H1 (cell line): ENCODE data around the gene KLHL17. TPM values are rescaled to one million over a fixed set of nuclear protein-coding genes. Genes with fewer than 3 reads are reported as not detected.

Experiments used
- CTCF ChIA-PET: fragments of 300-600 bp; sonication (Branson Sonifier 250); formaldehyde crosslinking; loops from one replicate; lab custom pipeline; 2021; ENCODE audit not compliant: partially characterized antibody; lab: Charles Lee
- POLR2A ChIA-PET: fragments of 300-600 bp; sonication (Branson Sonifier 250); formaldehyde crosslinking; loops from one replicate; lab custom pipeline; 2021; ENCODE audit warnings: inconsistent platforms; ENCODE audit not compliant: partially characterized antibody; lab: Charles Lee
- DNase-seq, 2 experiments: peaks; one replicate each; pipeline versions ENCODE4 v3.0.0 to v3.0.0-alpha.2; 2010 to 2022; ENCODE audit warnings: low spot score in 2 of 2, low read depth in 1 of 2, mixed read lengths in 1 of 2
- FAIRE-seq: peaks from 2 replicates; lab custom pipeline; 2011; peaks lifted over from hg19 to GRCh38; lab: Jason Lieb, UNC
- H2AFZ ChIP-seq: 2 replicates; pipeline ENCODE4 v1.8.1; 2012; ENCODE audit warnings: low read length, inconsistent platforms
- H2AK5ac ChIP-seq: 2 replicates; pipeline ENCODE4 v1.6.1; 2013; ENCODE audit warnings: low read depth, low read length
- H2BK120ac ChIP-seq: replicated peaks from 2 replicates; pipeline ENCODE3; 2013; ENCODE audit warnings: low read depth, low read length, inconsistent platforms
- H2BK12ac ChIP-seq: 2 replicates; pipeline ENCODE4 v1.6.1; 2013; ENCODE audit warnings: low read depth, low read length
- H2BK15ac ChIP-seq: 2 replicates; pipeline ENCODE4 v1.6.1; 2013; ENCODE audit warnings: low read length
- H2BK20ac ChIP-seq: 2 replicates; pipeline ENCODE4 v1.6.1; 2013; ENCODE audit warnings: low read length
- H2BK5ac ChIP-seq: 2 replicates; pipeline ENCODE4 v1.6.1; 2013; ENCODE audit warnings: low read depth, low read length
- H3K14ac ChIP-seq: 2 replicates; pipeline ENCODE4 v1.6.1; 2013; ENCODE audit warnings: inconsistent platforms; ENCODE audit not compliant: insufficient read length
- H3K18ac ChIP-seq: 2 replicates; pipeline ENCODE4 v1.6.1; 2013; ENCODE audit warnings: low read length; ENCODE audit errors: extremely low read depth
- H3K23ac ChIP-seq: 2 replicates; pipeline ENCODE4 v1.6.1; 2013; ENCODE audit warnings: inconsistent platforms; ENCODE audit not compliant: insufficient read length
- H3K23me2 ChIP-seq: 2 replicates; pipeline ENCODE4 v1.6.1; 2013; ENCODE audit warnings: low read depth, low read length
- H3K27ac ChIP-seq: 2 replicates; pipeline ENCODE4 v1.6.1; 2011; ENCODE audit warnings: low read depth, low read length, inconsistent platforms
- H3K27me3 ChIP-seq, 4 experiments: replicated peaks in 1 of 4; 1 replicate in 1 of 4; 2 replicates in 3 of 4; pipeline versions ENCODE4 v1.6.1 to v1.8.1; 2011 to 2013; ENCODE audit warnings: low read length in 3 of 4, mild to moderate bottlenecking in 3 of 4, inconsistent platforms in 2 of 4, mixed read lengths in 2 of 4, moderate library complexity in 1 of 4; ENCODE audit not compliant: control insufficient read depth in 3 of 4, insufficient read depth in 3 of 4; ENCODE audit errors: extremely low read depth in 1 of 4
- H3K36me3 ChIP-seq, 4 experiments: 2 replicates each; pipeline versions ENCODE4 v1.6.1 to v1.8.1; 2011 to 2013; ENCODE audit warnings: mild to moderate bottlenecking in 4 of 4, low read length in 3 of 4, moderate library complexity in 2 of 4, control low read depth in 1 of 4, inconsistent platforms in 1 of 4; ENCODE audit not compliant: insufficient read depth in 4 of 4, control insufficient read depth in 2 of 4
- H3K4ac ChIP-seq: replicated peaks from 2 replicates; pipeline ENCODE3; 2013; ENCODE audit warnings: low read length, low read depth, mixed read lengths, inconsistent platforms; ENCODE audit not compliant: insufficient read length
- H3K4me1 ChIP-seq, 4 experiments: replicated peaks in 1 of 4; 1 replicate in 1 of 4; 2 replicates in 3 of 4; pipeline versions ENCODE4 v1.6.1 to v1.8.1; 2011 to 2013; ENCODE audit warnings: low read length in 3 of 4, inconsistent platforms in 2 of 4, mixed read lengths in 1 of 4; ENCODE audit not compliant: insufficient read depth in 4 of 4, control insufficient read depth in 3 of 4
- H3K4me2 ChIP-seq, 2 experiments: 2 replicates each; pipeline versions ENCODE4 v1.6.1 to v1.8.1; 2011 to 2013; ENCODE audit warnings: low read depth in 2 of 2, low read length in 2 of 2, control low read depth in 1 of 2, inconsistent platforms in 1 of 2, mild to moderate bottlenecking in 1 of 2; ENCODE audit not compliant: insufficient read depth in 1 of 2
- H3K4me3 ChIP-seq, 4 experiments: fragments of 200-600, 300-600 bp in 1 of 4; sonication (generic), shearing (Covaris generic), sonication (Bioruptor Twin) in 1 of 4; 2 replicates each; pipeline versions ENCODE4 v1.5.1 to v1.8.1; 2011 to 2016; ENCODE audit warnings: low read length in 4 of 4, low read depth in 3 of 4, control low read depth in 2 of 4, inconsistent platforms in 2 of 4, mild to moderate bottlenecking in 2 of 4, mixed read lengths in 1 of 4, moderate library complexity in 1 of 4; ENCODE audit not compliant: insufficient read depth in 2 of 4; ENCODE audit errors: extremely low read depth in 1 of 4
- H3K56ac ChIP-seq: replicated peaks from 2 replicates; pipeline ENCODE3; 2013; ENCODE audit warnings: low read depth, mild to moderate bottlenecking, mixed read lengths, low read length, inconsistent platforms; ENCODE audit not compliant: insufficient read length
- H3K79me1 ChIP-seq: 2 replicates; pipeline ENCODE4 v1.6.1; 2013; ENCODE audit warnings: low read depth, low read length, control low read depth
- H3K79me2 ChIP-seq, 2 experiments: 2 replicates each; pipeline versions ENCODE4 v1.6.1 to v1.8.1; 2012 to 2013; ENCODE audit warnings: low read length in 2 of 2, mild to moderate bottlenecking in 2 of 2, inconsistent platforms in 1 of 2; ENCODE audit not compliant: insufficient read depth in 2 of 2, control insufficient read depth in 1 of 2
- H3K9ac ChIP-seq, 4 experiments: replicated peaks in 1 of 4; 1 replicate in 1 of 4; 2 replicates in 3 of 4; pipeline versions ENCODE4 v1.6.1 to v1.8.1; 2011 to 2013; ENCODE audit warnings: low read depth in 3 of 4, low read length in 3 of 4, control low read depth in 2 of 4, mild to moderate bottlenecking in 2 of 4, moderate library complexity in 2 of 4, inconsistent platforms in 1 of 4; ENCODE audit errors: extremely low read depth in 1 of 4
- H3K9me3 ChIP-seq, 2 experiments: 2 replicates each; pipeline versions ENCODE4 v1.6.1 to v1.8.1; 2012 to 2013; ENCODE audit warnings: mild to moderate bottlenecking in 2 of 2, moderate library complexity in 2 of 2, control low read depth in 1 of 2, inconsistent platforms in 1 of 2, low read depth in 1 of 2, low read length in 1 of 2, mixed read lengths in 1 of 2; ENCODE audit not compliant: insufficient read depth in 2 of 2
- H4K20me1 ChIP-seq, 2 experiments: replicated peaks in 1 of 2; 2 replicates each; pipeline versions ENCODE3 to v1.8.1; 2011 to 2013; ENCODE audit warnings: inconsistent platforms in 2 of 2, low read length in 2 of 2, mild to moderate bottlenecking in 1 of 2; ENCODE audit not compliant: insufficient read depth in 2 of 2, control insufficient read depth in 1 of 2
- H4K5ac ChIP-seq: 2 replicates; pipeline ENCODE4 v1.6.1; 2013; ENCODE audit warnings: low read length, low read depth, mixed read lengths, inconsistent platforms; ENCODE audit not compliant: insufficient read length
- H4K8ac ChIP-seq: 2 replicates; pipeline ENCODE4 v1.8.0; 2013; ENCODE audit warnings: mild to moderate bottlenecking, moderate library complexity, low read length, inconsistent platforms; ENCODE audit not compliant: insufficient read depth; ENCODE audit errors: extremely low read depth
- H4K91ac ChIP-seq: replicated peaks from 2 replicates; pipeline ENCODE3; 2013; ENCODE audit warnings: low read length, mixed read lengths, inconsistent platforms; ENCODE audit not compliant: insufficient read length
- CHD1 ChIP-seq: IDR thresholded peaks from 2 replicates; pipeline ENCODE4 v1.6.1; 2012; ENCODE audit warnings: low read depth, low read length, improper control_type of control experiment
- FOSL1 ChIP-seq: IDR thresholded peaks from 2 replicates; pipeline ENCODE4 v1.6.1; 2011; ENCODE audit warnings: mild to moderate bottlenecking, low read depth, low read length, moderate library complexity; ENCODE audit not compliant: insufficient read depth
- JUN ChIP-seq: IDR thresholded peaks from 2 replicates; pipeline ENCODE4 v1.6.1; 2011; ENCODE audit warnings: low read depth, mild to moderate bottlenecking, improper control_type of control experiment, low read length
- KDM1A ChIP-seq: fragments of 200-600, 300-600 bp; sonication (generic); IDR thresholded peaks from 2 replicates; pipeline ENCODE4 v1.7.1; 2016; ENCODE audit warnings: mild to moderate bottlenecking, low read length, borderline replicate concordance
- MAFK ChIP-seq: IDR thresholded peaks from 2 replicates; pipeline ENCODE4 v1.6.1; 2012; ENCODE audit warnings: low read depth, mild to moderate bottlenecking, improper control_type of control experiment, low read length
- PHF8 ChIP-seq: fragments of 200-600 bp; sonication (generic); conservative IDR thresholded peaks from 2 replicates; pipeline ENCODE4 v1.7.1; 2012; ENCODE audit warnings: low read depth, mild to moderate bottlenecking, inconsistent platforms, low read length, moderate library complexity
- SAP30 ChIP-seq: fragments of 300-600 bp; sonication (generic); IDR thresholded peaks from 2 replicates; pipeline ENCODE4 v1.7.1; 2012; ENCODE audit warnings: low read length, moderate library complexity, mild to moderate bottlenecking, inconsistent platforms; ENCODE audit not compliant: insufficient read depth, insufficient replicate concordance
- SIRT6 ChIP-seq: IDR thresholded peaks from one replicate; pipeline ENCODE4 v1.7.1; 2012; ENCODE audit warnings: low read length, inconsistent platforms
- SP1 ChIP-seq: IDR thresholded peaks from 2 replicates; pipeline ENCODE4 v1.6.1; 2011; ENCODE audit warnings: low read depth, low read length
- SP2 ChIP-seq: IDR thresholded peaks from 2 replicates; pipeline ENCODE4 v1.6.1; 2012; ENCODE audit warnings: mild to moderate bottlenecking, low read length, inconsistent platforms
- TAF7 ChIP-seq: optimal IDR thresholded peaks from 2 replicates; pipeline ENCODE3; 2011; ENCODE audit warnings: low read depth, mild to moderate bottlenecking, inconsistent platforms, low read length, moderate library complexity, borderline replicate concordance
- TCF12 ChIP-seq: IDR thresholded peaks from 2 replicates; pipeline ENCODE4 v1.6.1; 2011; ENCODE audit warnings: low read depth, mild to moderate bottlenecking, low read length
- TEAD4 ChIP-seq: IDR thresholded peaks from 2 replicates; pipeline ENCODE4 v1.6.1; 2012; ENCODE audit warnings: low read depth, low read length, inconsistent platforms, mixed read lengths
- WGBS, 2 experiments: shearing (Covaris generic) in 1 of 2; methylation state at CpG; one replicate each; pipeline versions ENCODE4 v1.1.6 to v1.1.7; 2013 to 2015; ENCODE audit warnings: low lambda C conversion rate in 2 of 2, mixed read lengths in 2 of 2, inconsistent platforms in 1 of 2, low coverage in 1 of 2, missing lambda C conversion rate in 1 of 2; ENCODE audit not compliant: insufficient replicate concordance in 2 of 2, insufficient coverage in 1 of 2, insufficient read length in 1 of 2; ENCODE audit errors: extremely low coverage in 1 of 2, missing lambda C conversion rate in 1 of 2; 5-methylcytosine and 5-hydroxymethylcytosine counted together
- polyA plus RNA-seq, 7 experiments: library from polyadenylated mRNA; depleted of rRNA in 3 of 7; stranded (reverse) in 5 of 7; unstranded in 2 of 7; fragments of >200 nt in 5 of 7; fragments of 200-250 nt in 2 of 7; gene quantifications; 1 replicate in 5 of 7; 2 replicates in 1 of 7; 4 replicates in 1 of 7; pipeline versions ENCODE4 v1.2.1 to v1.2.3, GENCODE V29; 2011 to 2013; ENCODE audit warnings: missing spikeins in 2 of 7, mixed read lengths in 2 of 7
- total RNA-seq: library from RNA; stranded (reverse); fragmentation: NEBNext Ultra II Directional; extraction: Animal tissue kit (Norgen Biotek cat#: 25700); gene quantifications from 2 replicates; pipeline ENCODE4 v1.2.1, GENCODE V29; 2021

KLHL17 gene
- total and polyA plus RNA-seq, 2 of the 8 experiments (the other 6 are each of a cell fraction or from before 2014, with no cell fraction given), result 32.6 to 36.1 TPM

DNA sequence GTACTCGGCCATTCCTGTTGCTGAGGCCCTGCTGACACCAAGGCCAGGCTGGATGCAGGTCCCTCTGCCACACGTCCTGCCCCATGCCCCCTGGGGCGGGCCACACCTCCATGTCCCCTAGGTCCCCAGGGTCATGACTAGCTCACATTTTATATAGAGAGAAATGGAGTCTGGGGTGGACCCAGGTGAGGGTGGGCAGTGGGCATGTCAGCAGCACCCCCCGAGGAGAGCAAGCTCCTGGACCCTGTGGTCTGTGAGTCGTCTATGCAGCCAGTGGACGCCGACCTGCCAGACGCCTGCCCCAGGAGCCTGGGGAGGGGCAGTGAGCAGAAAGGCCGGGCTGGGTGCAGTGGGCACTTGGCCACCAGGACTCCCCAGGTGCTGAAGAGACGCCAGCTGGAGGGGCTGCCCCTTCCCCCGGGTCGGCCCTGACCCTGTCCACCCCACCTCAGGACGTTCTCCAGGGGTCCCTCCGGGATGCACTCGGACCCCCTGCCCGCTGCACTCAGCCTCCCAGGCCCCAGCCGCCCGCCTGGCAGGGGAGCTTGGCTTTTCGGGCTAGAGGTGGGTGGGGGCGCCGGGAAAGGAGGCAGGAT, 20.8 kb upstream of the KLHL17 start:
- Histone ChIP-seq H4K5ac (no peak overlapping the region), H2AK5ac (no peak overlapping the region), H3K27ac (no peak overlapping the region), H3K79me1 (no peaks in the 10 kb centered on the region), H2AFZ (no peak overlapping the region), H4K91ac (no peak overlapping the region), H3K9ac (no peak overlapping the region), H3K18ac (no peak overlapping the region; the same call in 1 of the 2 replicates), H3K4me1 (peaks cover 5 to 47% (median 30%) of the 10 kb centered on the region in 4 experiments), H3K4me2 (peak overlapping the region; percentile 45 to 71), H4K8ac (no peak overlapping the region), H3K4ac (no peak overlapping the region), H3K36me3 (peaks cover 0 to 4% (median under 1%) of the 10 kb centered on the region in 4 experiments; a peak in 2 of 8 replicates), H2BK20ac (no peak overlapping the region), H3K27me3 (peaks cover 75 to 86% (median 84%) of the 10 kb centered on the region in 4 experiments), H3K4me3 (peak overlapping the region in 1 of 4 experiments; percentile 42; a peak in 1 of 8 replicates), H3K23ac (no peak overlapping the region), H3K56ac (no peak overlapping the region), H2BK120ac (no peak overlapping the region), H2BK5ac (no peak overlapping the region), H3K23me2 (peaks cover 7% of the 10 kb centered on the region; the same call in 1 of the 2 replicates), H3K79me2 (no peaks in the 10 kb centered on the region), H2BK12ac (peak overlapping the region; percentile 60; the same call in 1 of the 2 replicates), H3K14ac (no peak overlapping the region), H4K20me1 (peaks cover 16 to 35% of the 10 kb centered on the region in 2 experiments), H3K9me3 (no peaks in the 10 kb centered on the region), H2BK15ac (no peak overlapping the region)
- CTCF ChIA-PET, result interaction anchor here (0.9 to 5.3 kb wide), 11 partner anchors 10 to 161 kb away, joined by 3 to 45 read pairs (median 9); no protein-coding TSS in a partner anchor
- DNase-seq (no peak), FAIRE-seq (no peak)
- POLR2A ChIA-PET, result interaction anchor here (1.0 to 9.5 kb wide), 8 partner anchors 9 to 57 kb away, joined by 3 to 65 read pairs (median 12); partner anchors contain the start of genes NOC2L and SAMD11
- TF ChIP-seq CHD1 (no peak), SAP30 (no peak), JUN (no peak), MAFK (no peak), PHF8 (no peak), TCF12 (no peak), TAF7 (no peak), SP2 (no peak), TEAD4 (no peak), FOSL1 (no peak), KDM1A (no peak), SP1 (no peak), SIRT6 (no peak)
- 18% methylated on average over 14 of the region's 21 CpGs; no CpG with 5 or more reads in 1 of the 2 experiments for WGBS, 2 experiments
